Smooth muscle cell (in vitro differentiated cells): Measurements from ENCODE around the gene ACTL7A. TPM values are rescaled to one million over a fixed set of nuclear protein-coding genes. Genes with fewer than 3 reads are reported as not detected.

Experiments used
- DNase-seq: peaks from one replicate; lab custom pipeline; 2025; ENCODE audit not compliant: unreplicated experiment; lab: John Stamatoyannopoulos, UW
- H2AFZ ChIP-seq: fragments of 200-600 bp; sonication (generic); 2 replicates; pipeline ENCODE4 v1.6.0; 2016; ENCODE audit warnings: antibody characterized with exemption, low read depth, mild to moderate bottlenecking
- H3F3A ChIP-seq: fragments of 200-600 bp; sonication (generic); 2 replicates; pipeline ENCODE4 v1.6.0; 2017; ENCODE audit warnings: antibody characterized with exemption, low read depth
- H3K27ac ChIP-seq: fragments of 200-600 bp; sonication (generic); 2 replicates; pipeline ENCODE4 v1.5.1; 2016; ENCODE audit warnings: low read depth, mild to moderate bottlenecking
- H3K27me3 ChIP-seq: fragments of 200-600 bp; sonication (generic); 2 replicates; pipeline ENCODE4 v1.6.1; 2016; ENCODE audit warnings: low read depth, mild to moderate bottlenecking
- H3K36me3 ChIP-seq: fragments of 200-600 bp; sonication (generic); 2 replicates; pipeline ENCODE4 v1.5.1; 2016; ENCODE audit warnings: low read depth
- H3K4me1 ChIP-seq: fragments of 200-600 bp; sonication (generic); 2 replicates; pipeline ENCODE4 v1.5.1; 2016; ENCODE audit warnings: low read depth
- H3K4me2 ChIP-seq: fragments of 200-600 bp; sonication (generic); 2 replicates; pipeline ENCODE4 v1.6.0; 2016; ENCODE audit warnings: mild to moderate bottlenecking
- H3K4me3 ChIP-seq: fragments of 200-600 bp; sonication (generic); 2 replicates; pipeline ENCODE4 v1.5.1; 2016; ENCODE audit warnings: mild to moderate bottlenecking
- H3K79me2 ChIP-seq: fragments of 200-600 bp; sonication (generic); 2 replicates; pipeline ENCODE4 v1.6.0; 2016; ENCODE audit warnings: low read depth, mild to moderate bottlenecking
- H3K9ac ChIP-seq: fragments of 200-600 bp; sonication (generic); 2 replicates; pipeline ENCODE4 v1.6.0; 2016; ENCODE audit warnings: low read depth
- H3K9me3 ChIP-seq: fragments of 200-600 bp; sonication (generic); replicated peaks from 2 replicates; pipeline ENCODE4 v1.5.1; 2016; ENCODE audit warnings: low read depth
- H4K20me1 ChIP-seq: fragments of 200-600 bp; sonication (generic); 2 replicates; pipeline ENCODE4 v1.6.0; 2016; ENCODE audit warnings: low read depth
- WGBS: methylation state at CpG from one replicate; pipeline ENCODE4 v1.1.7; 2016; ENCODE audit warnings: low lambda C conversion rate; 5-methylcytosine and 5-hydroxymethylcytosine counted together
- polyA plus RNA-seq: library from polyadenylated mRNA; unstranded; fragments of >200 nt; fragmentation: Nextera tagmentation; extraction: Ambion mirVana; gene quantifications from 2 replicates; pipeline ENCODE4 v1.2.1, GENCODE V29; 2016
- total RNA-seq: library from RNA; depleted of rRNA; stranded (reverse); fragments of >200 nt; gene quantifications from 2 replicates; pipeline ENCODE4 v1.2.3, GENCODE V29; 2014
- TF ChIP-seq, protein P1 (sequence below): fragments of 200-600 bp; sonication (generic); IDR thresholded peaks from 2 replicates; pipeline ENCODE4 v1.5.1; 2017; ENCODE audit warnings: borderline replicate concordance, mild to moderate bottlenecking, antibody characterized with exemption; ENCODE audit not compliant: insufficient read depth, poor library complexity, severe bottlenecking

The ACTL7A gene
- total and polyA plus RNA-seq, 2 experiments from 2014 or later: not detected

- H3K79me2 ChIP-seq: no peaks in the 10 kb centered on the region
- WGBS: 80% methylated on average over 2 of the region's 2 CpGs
Measured at GRCh38 chr9:108866001-108866420, 3.9 kb downstream of the ACTL7A start.

GRCh38 chr9:108867116-108867515 lies 5.0 kb downstream of the ACTL7A start:
- Histone ChIP-seq H3K9me3 (no peaks in the 10 kb centered on the region), H3F3A (no peaks in the 10 kb centered on the region), H3K4me3 (no peak overlapping the region), H3K4me1 (no peaks in the 10 kb centered on the region), H3K27ac (no peak overlapping the region), H3K79me2 (no peaks in the 10 kb centered on the region), H3K27me3 (no peaks in the 10 kb centered on the region), H3K9ac (no peak overlapping the region), H3K4me2 (no peak overlapping the region), H3K36me3 (peaks cover 9% of the 10 kb centered on the region), H4K20me1 (no peaks in the 10 kb centered on the region), H2AFZ (no peak overlapping the region)
- TF ChIP-seq, protein P1, sequence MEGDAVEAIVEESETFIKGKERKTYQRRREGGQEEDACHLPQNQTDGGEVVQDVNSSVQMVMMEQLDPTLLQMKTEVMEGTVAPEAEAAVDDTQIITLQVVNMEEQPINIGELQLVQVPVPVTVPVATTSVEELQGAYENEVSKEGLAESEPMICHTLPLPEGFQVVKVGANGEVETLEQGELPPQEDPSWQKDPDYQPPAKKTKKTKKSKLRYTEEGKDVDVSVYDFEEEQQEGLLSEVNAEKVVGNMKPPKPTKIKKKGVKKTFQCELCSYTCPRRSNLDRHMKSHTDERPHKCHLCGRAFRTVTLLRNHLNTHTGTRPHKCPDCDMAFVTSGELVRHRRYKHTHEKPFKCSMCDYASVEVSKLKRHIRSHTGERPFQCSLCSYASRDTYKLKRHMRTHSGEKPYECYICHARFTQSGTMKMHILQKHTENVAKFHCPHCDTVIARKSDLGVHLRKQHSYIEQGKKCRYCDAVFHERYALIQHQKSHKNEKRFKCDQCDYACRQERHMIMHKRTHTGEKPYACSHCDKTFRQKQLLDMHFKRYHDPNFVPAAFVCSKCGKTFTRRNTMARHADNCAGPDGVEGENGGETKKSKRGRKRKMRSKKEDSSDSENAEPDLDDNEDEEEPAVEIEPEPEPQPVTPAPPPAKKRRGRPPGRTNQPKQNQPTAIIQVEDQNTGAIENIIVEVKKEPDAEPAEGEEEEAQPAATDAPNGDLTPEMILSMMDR: no peak
- no peak for DNase-seq

More at GRCh38 chr9:108866001-108866420, 3.9 kb downstream of the ACTL7A start:
- Histone ChIP-seq H2AFZ (no peak overlapping the region), H3K36me3 (no peaks in the 10 kb centered on the region), H3K4me1 (no peaks in the 10 kb centered on the region), H3K9ac (no peak overlapping the region), H3K27me3 (no peaks in the 10 kb centered on the region), H4K20me1 (no peaks in the 10 kb centered on the region), H3K27ac (no peak overlapping the region), H3K9me3 (no peaks in the 10 kb centered on the region), H3K4me3 (no peak overlapping the region), H3F3A (no peaks in the 10 kb centered on the region), H3K4me2 (no peak overlapping the region)
- TF ChIP-seq, protein P1: no peak
- DNase-seq: no peak

- Histone ChIP-seq H3K79me2 (no peaks in the 10 kb centered on the region), H3K36me3 (peaks cover 10% of the 10 kb centered on the region), H4K20me1 (no peaks in the 10 kb centered on the region), H3F3A (no peaks in the 10 kb centered on the region), H2AFZ (no peak overlapping the region), H3K27ac (no peak overlapping the region), H3K9me3 (no peaks in the 10 kb centered on the region), H3K4me2 (no peak overlapping the region), H3K4me1 (no peaks in the 10 kb centered on the region), H3K9ac (no peak overlapping the region), H3K27me3 (no peaks in the 10 kb centered on the region), H3K4me3 (no peak overlapping the region)
- TF ChIP-seq, protein P1: no peak
- 99% methylated on average over 4 of the region's 4 CpGs for WGBS
- no peak for DNase-seq
Measured at GRCh38 chr9:108867829-108868228, 5.8 kb downstream of the ACTL7A start.

DNA sequence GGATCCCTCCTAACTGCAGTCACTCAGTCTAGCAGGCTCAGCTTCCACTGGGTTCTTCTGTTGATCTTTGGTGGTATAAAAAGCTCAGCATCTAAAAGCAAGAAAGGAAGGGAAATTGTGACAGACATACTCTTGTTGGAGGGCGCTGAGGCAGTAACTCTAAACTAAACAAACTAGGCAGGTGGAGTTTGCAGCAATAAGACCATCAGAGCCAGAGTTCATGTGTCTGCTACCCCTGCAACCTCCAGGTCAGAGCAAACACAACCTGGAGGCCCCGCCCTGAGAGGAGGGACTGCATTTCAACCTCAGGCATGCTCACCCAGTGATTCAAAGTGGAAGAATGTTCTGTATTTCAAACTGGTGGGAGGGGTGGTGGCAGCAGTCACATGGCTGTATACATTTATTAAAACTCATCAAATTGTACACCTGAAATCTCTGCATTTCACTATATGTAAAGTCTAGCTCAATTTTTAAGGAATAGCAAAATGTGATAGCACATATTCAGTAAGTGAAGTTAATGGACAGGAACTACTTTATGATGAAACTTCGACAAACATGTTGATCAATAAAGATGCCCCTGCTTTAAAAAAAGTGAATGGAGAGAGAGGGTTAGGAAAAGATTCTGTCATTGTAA lies 7.1 kb downstream of the ACTL7A start:
- 73% methylated on average over 3 of the region's 3 CpGs for WGBS
- no peak overlapping the region for H3K9ac ChIP-seq
- no peak for DNase-seq
- H3F3A ChIP-seq: no peaks in the 10 kb centered on the region
- H3K4me2 ChIP-seq: peak overlapping the region; percentile 18
- no peaks in the 10 kb centered on the region for H3K9me3 ChIP-seq
- no peaks in the 10 kb centered on the region for H3K27me3 ChIP-seq
- TF ChIP-seq, protein P1: no peak
- no peak overlapping the region for H3K4me3 ChIP-seq
- peak overlapping the region; percentile 55 for H3K27ac ChIP-seq
- H3K4me1 ChIP-seq: no peaks in the 10 kb centered on the region
- H2AFZ ChIP-seq: no peak overlapping the region
- H3K79me2 ChIP-seq: no peaks in the 10 kb centered on the region
- H3K36me3 ChIP-seq: peaks cover 11% of the 10 kb centered on the region
- no peaks in the 10 kb centered on the region for H4K20me1 ChIP-seq
